ENCODE results near the gene CTDSP2. TPM values are rescaled to one million over a fixed set of nuclear protein-coding genes. Genes with fewer than 3 reads are reported as not detected.
A peak's percentile ranks its signal among the peaks of the same experiment; 100 is the strongest.
"Not testable (repeated sequence)": the region's sequence is repeated elsewhere in the genome, so short reads cannot be mapped to it uniquely, and the experiment has no call there.

CTDSP2 gene, protein sequence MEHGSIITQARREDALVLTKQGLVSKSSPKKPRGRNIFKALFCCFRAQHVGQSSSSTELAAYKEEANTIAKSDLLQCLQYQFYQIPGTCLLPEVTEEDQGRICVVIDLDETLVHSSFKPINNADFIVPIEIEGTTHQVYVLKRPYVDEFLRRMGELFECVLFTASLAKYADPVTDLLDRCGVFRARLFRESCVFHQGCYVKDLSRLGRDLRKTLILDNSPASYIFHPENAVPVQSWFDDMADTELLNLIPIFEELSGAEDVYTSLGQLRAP
- 200 TPM for polyA plus RNA-seq (ENCODE audit: insufficient read length)

GRCh38 chr12:57846577-57847319 is at the start of gene CTDSP2:
TSS of gene CTDSP2 (minus strand) at chr12:57846729. CDS start at chr12:57846435, 294 bp downstream.
- DNase-seq = peak; percentile 99

GRCh38 chr12:57896115-57896433 is 49.5 kb upstream of the CTDSP2 start:
- no peak for DNase-seq

- DNase-seq = no peak
These were observed 49.0 kb upstream of the CTDSP2 start for GRCh38 chr12:57895389-57896114.

GRCh38 chr12:57894399-57895292 is 48.1 kb upstream of the CTDSP2 start:
- peak; percentile 57 for DNase-seq

DNA sequence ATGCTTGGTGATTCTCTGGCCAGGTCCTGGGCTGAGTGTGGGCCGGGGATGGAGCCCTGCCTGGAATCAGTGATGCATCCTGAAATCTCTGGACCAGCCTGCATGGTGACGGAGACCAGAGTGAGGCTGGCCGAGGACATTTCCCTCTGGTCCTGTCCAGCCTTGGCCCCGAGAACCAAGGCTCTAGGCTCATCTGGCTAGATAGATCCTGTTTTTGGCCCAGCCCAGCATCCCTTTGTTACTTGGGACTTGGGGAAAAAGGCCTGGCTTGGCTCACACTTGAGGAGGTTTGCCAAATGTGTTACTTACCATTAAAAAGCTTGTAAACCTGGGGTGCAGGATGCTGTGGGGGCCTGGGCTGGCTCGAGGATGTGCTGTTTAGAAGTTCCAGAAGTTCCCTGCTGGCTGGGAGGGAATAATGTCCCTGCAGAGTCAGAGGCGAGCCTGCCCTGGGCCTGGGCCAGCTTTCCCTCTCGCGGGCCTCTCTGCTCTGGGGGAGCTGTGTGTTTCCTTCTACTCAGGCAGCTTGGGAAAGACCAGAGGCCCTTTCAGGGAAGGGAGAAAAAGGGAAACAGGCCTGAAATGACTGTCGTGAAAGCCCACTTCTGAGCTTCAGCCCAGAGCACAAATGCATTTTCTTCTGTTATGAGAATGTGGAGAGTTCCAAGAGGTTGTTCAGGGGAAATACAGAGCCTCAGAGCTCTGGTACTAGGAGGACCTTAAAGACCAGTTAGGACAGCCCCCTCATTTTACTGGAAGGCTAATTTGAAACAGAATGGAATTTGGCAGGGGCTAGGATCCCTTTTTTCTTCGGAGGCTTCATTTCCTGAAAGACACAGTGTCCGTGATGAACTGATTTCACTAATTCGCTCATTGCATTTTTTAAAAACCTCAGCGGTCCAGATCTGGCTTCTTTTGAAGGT is 47.2 kb upstream of the CTDSP2 start:
- peak; percentile 95 for DNase-seq

DNA sequence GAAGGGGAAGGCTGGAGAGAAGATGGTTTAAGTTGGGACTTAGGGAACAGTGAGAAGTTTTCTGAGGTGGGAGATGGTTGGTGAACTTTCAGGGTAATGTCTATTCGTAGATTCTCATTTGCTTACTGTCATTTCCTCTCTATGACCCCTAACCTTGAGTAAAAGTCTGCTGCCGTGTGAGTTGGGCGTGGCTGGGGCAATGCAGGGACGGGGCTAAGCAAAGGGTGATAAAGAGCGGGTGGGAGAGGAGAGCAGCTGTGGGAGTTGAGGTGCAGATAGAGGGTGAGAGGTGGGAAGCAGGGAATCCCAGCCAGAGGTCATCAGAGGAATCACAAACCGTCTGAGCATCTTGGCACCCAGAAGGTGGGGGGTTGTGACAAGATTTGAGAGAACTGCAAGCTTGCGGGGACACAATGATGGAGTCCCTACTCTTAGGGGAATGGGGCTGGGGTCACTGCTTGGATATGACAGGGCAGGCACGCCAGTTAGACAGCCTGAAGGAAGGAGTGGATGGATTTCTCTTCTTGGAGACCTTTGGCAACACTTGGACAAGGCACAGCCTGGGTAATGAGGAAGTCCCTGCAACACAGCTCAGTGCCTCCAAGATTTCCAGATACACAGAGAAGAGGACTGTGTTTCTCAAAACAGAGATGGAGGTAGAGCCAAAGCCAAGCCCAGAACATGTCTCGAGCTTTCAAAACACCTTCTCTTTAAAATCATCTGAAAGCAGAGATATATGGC is 45.9 kb upstream of the CTDSP2 start:
- no peak for DNase-seq

- no peak for DNase-seq
These were observed 45.2 kb upstream of the CTDSP2 start for GRCh38 chr12:57891542-57892228.

DNA sequence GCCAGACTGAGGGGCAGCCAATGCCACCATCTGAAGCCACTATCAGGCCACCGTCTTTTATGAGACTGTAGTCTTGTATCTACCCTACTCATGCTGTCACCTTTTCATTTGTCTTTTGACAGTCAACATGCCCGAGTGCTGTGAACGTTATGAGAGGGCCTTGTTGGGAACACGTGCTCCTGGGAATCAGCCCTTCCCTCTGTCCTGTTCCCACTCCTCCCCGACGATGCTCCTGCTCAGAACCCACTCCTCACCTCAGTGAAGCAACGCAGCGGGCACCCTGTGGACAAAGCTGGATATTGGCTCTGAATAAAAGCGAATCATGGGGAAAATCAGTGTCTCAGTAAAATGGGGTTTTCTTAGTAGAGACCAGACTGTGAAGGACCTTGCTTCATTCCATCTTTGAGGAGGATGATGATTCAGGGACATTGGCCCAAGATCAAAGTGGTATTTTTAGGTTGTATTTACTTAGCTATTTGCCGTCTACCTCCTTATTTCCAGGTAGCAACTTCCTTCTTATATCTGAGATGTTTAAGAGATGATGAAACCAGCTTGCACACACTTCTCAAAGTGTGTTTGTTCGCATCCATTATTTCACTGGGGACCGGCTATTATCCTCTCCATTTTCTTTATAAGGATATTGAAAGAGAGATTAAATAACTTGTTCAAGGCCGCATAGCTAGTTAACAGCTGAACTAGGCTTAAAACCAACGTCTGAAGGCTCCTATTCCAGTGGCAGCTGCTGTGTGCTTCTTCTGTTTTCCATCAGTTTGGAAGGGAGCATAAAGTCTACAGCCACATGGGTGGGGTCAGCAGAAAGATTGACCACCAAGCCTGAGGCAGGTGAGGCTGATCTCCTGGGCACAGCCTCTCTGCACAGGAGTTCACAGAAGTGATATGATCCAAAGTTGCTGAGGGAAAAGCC is 43.9 kb upstream of the CTDSP2 start:
- no peak for DNase-seq

- peak; percentile 87 for DNase-seq
These were observed 43.0 kb upstream of the CTDSP2 start for GRCh38 chr12:57889500-57889989.

DNA sequence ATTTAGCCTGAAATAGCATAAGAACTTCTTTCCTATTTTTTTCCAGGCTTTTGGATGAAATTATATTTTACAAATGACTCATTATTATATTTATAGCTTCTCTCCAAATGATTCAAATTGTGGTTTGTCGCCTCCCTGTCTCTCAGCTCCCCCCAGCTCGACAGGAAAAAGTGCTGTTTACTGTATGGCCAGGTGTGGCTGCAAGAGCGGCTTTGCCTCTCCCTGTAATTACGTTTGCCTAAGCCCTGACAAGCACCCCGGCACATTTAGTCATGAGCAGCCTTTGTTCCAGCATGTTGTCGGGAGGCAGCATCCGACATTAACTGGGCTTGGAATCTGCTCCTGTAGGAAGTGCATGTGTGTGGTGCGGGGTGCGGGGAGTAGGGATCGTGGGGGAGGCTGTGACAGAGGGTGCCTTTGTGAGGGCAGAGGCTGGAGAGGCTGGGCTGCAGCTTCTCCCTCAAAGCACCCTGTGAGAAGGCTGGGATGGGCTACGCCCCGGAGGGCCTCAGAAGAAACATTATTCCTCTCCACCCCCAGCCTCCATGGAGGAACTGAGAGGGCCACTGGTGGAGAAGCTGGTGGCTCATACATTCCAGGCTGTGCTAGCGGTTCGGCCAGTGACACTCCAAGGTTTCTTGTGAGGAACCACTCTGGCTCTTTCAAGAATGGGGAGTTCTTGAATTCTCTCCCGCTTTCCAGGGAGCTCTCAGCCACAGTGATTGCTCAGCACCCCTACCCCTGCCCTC is 42.1 kb upstream of the CTDSP2 start:
- DNase-seq = peak; percentile 45

- DNase-seq = peak; percentile 35
These were observed 41.3 kb upstream of the CTDSP2 start for GRCh38 chr12:57887631-57888408.

DNA sequence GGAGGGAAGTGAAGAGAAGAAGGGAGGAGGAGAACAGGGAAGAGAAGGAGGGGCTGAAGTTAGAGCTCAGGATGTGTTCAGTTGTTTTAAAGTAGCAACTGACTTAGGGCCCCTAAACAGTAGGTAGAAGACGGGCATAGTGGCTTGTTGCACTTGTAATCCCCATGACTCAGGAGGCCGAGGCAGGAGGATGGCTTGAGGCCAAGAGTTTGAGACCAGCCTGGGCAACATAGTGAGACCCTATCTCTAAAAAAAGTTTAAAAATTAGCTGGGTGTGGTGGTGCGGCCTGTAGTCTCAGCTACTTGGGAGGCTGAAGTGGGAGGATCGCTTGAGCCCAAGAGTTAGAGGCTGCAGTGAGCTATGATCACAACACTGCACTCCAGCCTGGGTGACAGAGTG is 40.4 kb upstream of the CTDSP2 start:
- DNase-seq = not testable (repeated sequence)

DNA sequence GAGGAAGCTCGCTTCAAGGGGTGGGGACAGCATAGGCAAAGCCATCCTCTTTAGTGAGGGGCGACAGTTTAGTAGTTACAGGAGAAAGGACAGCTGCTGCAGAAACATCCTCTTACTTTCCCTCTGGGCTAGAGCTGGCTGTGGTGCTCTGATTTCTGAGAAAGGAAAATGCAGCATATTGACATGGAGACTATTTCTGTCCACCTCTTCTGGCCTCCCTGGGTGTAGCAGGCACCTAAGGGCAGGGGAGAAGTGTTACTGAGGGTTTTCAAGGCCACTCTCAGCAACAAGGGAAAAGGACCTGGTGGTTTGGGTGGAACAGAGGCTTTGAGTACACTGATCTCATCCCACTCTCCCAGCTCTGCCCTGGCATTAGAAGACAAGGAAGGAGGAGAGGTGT is 40.0 kb upstream of the CTDSP2 start:
- DNase-seq = no peak

- no peak for DNase-seq
These were observed 38.7 kb upstream of the CTDSP2 start for GRCh38 chr12:57885207-57885606.

DNA sequence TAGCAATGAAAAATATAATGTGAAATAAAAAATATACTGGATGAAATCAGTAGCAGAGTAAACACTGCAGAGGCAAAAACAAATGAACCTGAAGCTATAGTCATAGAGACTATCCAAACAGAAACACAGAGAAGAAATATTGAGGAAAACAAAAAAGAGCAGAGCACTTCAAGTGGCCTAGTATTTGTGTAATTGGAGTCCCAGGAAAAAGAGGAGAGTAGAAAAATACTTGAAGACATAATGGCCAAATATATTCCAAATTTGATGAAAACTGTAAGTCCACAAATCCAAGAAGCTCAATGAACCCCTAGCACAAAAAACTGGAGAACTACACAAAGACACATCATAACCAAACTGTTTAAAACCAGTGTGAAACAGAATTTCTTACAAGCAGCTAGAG is 37.2 kb upstream of the CTDSP2 start:
- no peak for DNase-seq

DNA sequence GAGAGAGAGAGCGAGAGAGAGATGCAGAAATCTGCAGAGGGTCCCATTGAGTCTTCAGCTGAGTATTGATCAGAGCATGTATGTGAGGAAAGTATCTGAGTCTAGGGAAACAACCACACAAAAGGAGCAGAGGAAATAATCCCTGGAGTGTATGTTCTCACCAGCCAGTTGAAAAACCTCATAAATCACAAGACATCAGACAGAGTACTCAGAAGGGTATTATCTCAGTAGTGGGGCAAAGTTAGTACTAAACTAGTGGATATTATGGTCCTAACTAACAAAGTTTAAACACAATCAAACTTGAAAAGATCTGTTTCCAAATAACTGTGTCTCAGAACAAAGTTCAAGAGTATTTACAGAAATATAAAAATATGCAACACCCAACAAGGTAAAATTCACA is 36.5 kb upstream of the CTDSP2 start:
- no peak for DNase-seq

DNA sequence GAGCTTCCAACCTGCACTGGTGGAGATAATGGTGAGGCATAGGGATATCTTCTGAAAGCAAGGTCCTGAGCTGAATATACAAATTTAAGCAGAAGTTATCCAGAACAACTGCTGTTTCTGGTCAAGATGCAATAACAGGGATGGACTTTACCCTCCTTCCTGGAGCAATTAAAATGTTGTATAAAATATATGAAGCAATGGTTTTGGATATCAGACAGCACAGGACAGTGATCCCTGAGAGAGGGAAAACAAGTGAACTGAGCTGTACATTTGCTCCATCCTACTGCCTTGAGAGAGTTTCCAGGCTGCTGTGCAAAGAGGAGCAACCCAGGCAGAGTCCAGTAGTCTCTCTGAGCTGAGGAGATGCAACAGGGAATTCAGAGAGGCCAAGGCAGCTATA is 36.0 kb upstream of the CTDSP2 start:
- DNase-seq = no peak
